22Rv1 (cell line): ENCODE measurements around the gene SEPTIN14.
"Not testable (repeated sequence)": the region's sequence is repeated elsewhere in the genome, so short reads cannot be mapped to it uniquely, and the experiment has no call there.

Source experiments
- H3K27ac ChIP-seq: fragments of 450-650 bp; 2 replicates; pipeline ENCODE4 v1.5.1; 2017
- CTCF ChIP-seq: fragments of 450-650 bp; IDR thresholded peaks from 2 replicates; pipeline ENCODE4 v1.5.1; 2017; ENCODE audit warnings: mild to moderate bottlenecking
- ZFX ChIP-seq: fragments of 450-650 bp; IDR thresholded peaks from 2 replicates; pipeline ENCODE4 v1.6.1; 2017; ENCODE audit warnings: antibody characterized with exemption, borderline replicate concordance

The SEPTIN14 gene

GRCh38 chr7:55818686-55819085 lies 43.9 kb downstream of the SEPTIN14 start:
- no peak overlapping the region for H3K27ac ChIP-seq
- TF ChIP-seq ZFX (no peak), CTCF (no peak)

- H3K27ac ChIP-seq: not testable (repeated sequence)
Measured at GRCh38 chr7:55797260-55797659, 65.3 kb downstream of the SEPTIN14 start.

- no peak overlapping the region for H3K27ac ChIP-seq
- TF ChIP-seq ZFX: no peak
- no peak for TF ChIP-seq CTCF
Measured at GRCh38 chr7:55794527-55794926, 68.0 kb downstream of the SEPTIN14 start.

- H3K27ac ChIP-seq: no peak overlapping the region
- TF ChIP-seq ZFX: no peak
- no peak for TF ChIP-seq CTCF
Measured at GRCh38 chr7:55792048-55792447, 70.5 kb downstream of the SEPTIN14 start.

- H3K27ac ChIP-seq: no peak overlapping the region
- no peak for TF ChIP-seq CTCF
- TF ChIP-seq ZFX: no peak
Measured at GRCh38 chr7:55787796-55788195, 74.8 kb downstream of the SEPTIN14 start.

GRCh38 chr7:55786901-55787300 lies 75.7 kb downstream of the SEPTIN14 start:
- TF ChIP-seq CTCF (no peak), ZFX (no peak)
- no peak overlapping the region for H3K27ac ChIP-seq

- H3K27ac ChIP-seq: not testable (repeated sequence)
Measured at GRCh38 chr7:55785444-55785843, 77.1 kb downstream of the SEPTIN14 start.

GRCh38 chr7:55784151-55784550 lies 78.4 kb downstream of the SEPTIN14 start:
- no peak for TF ChIP-seq CTCF
- no peak for TF ChIP-seq ZFX
- no peak overlapping the region for H3K27ac ChIP-seq
